K562 (cell line): ENCODE measurements around the gene CTSD. TPM values are rescaled to one million over a fixed set of nuclear protein-coding genes. Genes with fewer than 3 reads are reported as not detected.

Source experiments
- ATAC-seq: fragments of 200-7000 bp; cut with Tn5 transposase; 3 replicates; pipeline ENCODE4 v1.9.1; 2020; ENCODE audit warnings: moderate library complexity
- BruUV-seq: library from RNA; stranded (reverse); fragments of 400-500 nt; replicated peaks from 2 replicates; lab custom pipeline; 2021; lab: Mats Ljungman, UMichigan
- CTCF ChIA-PET: fragments of 300-600 bp; formaldehyde crosslinking; extraction: SDS; loops from one replicate; lab custom pipeline; 2021; ENCODE audit warnings: low intra/inter-chr PET ratio; lab: Yijun Ruan, JAX
- POLR2A ChIA-PET: fragments of 300-600, 350-650 bp; sonication (Branson Sonifier 250); formaldehyde crosslinking; extraction: SDS; loops from one replicate; lab custom pipeline; 2021; ENCODE audit warnings: antibody characterized with exemption, inconsistent platforms; lab: Yijun Ruan, JAX
- DNase-seq, 4 experiments: peaks; one replicate each; pipeline versions ENCODE4 v3.0.0 to v3.0.0-alpha.2; 2011 to 2018; ENCODE audit warnings: low spot score in 3 of 4, mixed read lengths in 3 of 4; ENCODE audit errors: extremely low read depth in 1 of 4
- FAIRE-seq: peaks from 2 replicates; lab custom pipeline; 2011; peaks lifted over from hg19 to GRCh38; lab: Jason Lieb, UNC
- H2AFZ ChIP-seq: 2 replicates; pipeline ENCODE4 v1.6.0; 2011; ENCODE audit warnings: low read depth, low read length, control low read depth, inconsistent platforms
- H3K27ac ChIP-seq: fragments of 200-600 bp; 3 replicates; pipeline ENCODE4 v1.8.0; 2011; ENCODE audit warnings: low read depth, mild to moderate bottlenecking, control low read depth, inconsistent platforms, low read length, moderate library complexity, mixed read lengths; ENCODE audit errors: extremely low read depth
- H3K27me3 ChIP-seq, 2 experiments: fragments of 300-600 bp in 1 of 2; 2 replicates in 1 of 2; 3 replicates in 1 of 2; pipeline versions ENCODE4 v1.6.0 to v1.8.0; 2011; ENCODE audit warnings: inconsistent platforms in 2 of 2, low read length in 2 of 2, mild to moderate bottlenecking in 1 of 2, mixed read lengths in 1 of 2, moderate library complexity in 1 of 2; ENCODE audit not compliant: control insufficient read depth in 2 of 2, insufficient read depth in 2 of 2
- H3K36me3 ChIP-seq: fragments of 300-600 bp; 3 replicates; pipeline ENCODE4 v1.8.0; 2011; ENCODE audit warnings: mild to moderate bottlenecking, low read length, inconsistent platforms; ENCODE audit not compliant: control insufficient read depth, insufficient read depth
- H3K4me1 ChIP-seq, 2 experiments: fragments of 200-600 bp in 1 of 2; replicated peaks in 1 of 2; 2 replicates in 1 of 2; 3 replicates in 1 of 2; pipeline versions ENCODE4 v1.5.1 to v1.8.0; 2011; ENCODE audit warnings: inconsistent platforms in 2 of 2, low read length in 2 of 2, mild to moderate bottlenecking in 1 of 2, mixed read lengths in 1 of 2, moderate library complexity in 1 of 2; ENCODE audit not compliant: control insufficient read depth in 2 of 2, insufficient read depth in 2 of 2
- H3K4me2 ChIP-seq: 2 replicates; pipeline ENCODE4 v1.6.1; 2011; ENCODE audit warnings: low read length, control low read depth, inconsistent platforms, mixed read lengths; ENCODE audit not compliant: insufficient read depth
- H3K4me3 ChIP-seq: fragments of 200-600 bp; sonication (generic), shearing (Covaris generic); 2 replicates; pipeline ENCODE4 v1.5.1; 2016; ENCODE audit warnings: control low read depth, inconsistent platforms
- H3K79me2 ChIP-seq: fragments of 200-600 bp; 3 replicates; pipeline ENCODE4 v1.8.0; 2011; ENCODE audit warnings: low read length, inconsistent platforms; ENCODE audit not compliant: control insufficient read depth, insufficient read depth
- H3K9ac ChIP-seq, 2 experiments: 2 replicates each; pipeline versions ENCODE4 v1.6.0 to v1.6.1; 2011; ENCODE audit warnings: low read depth in 2 of 2, low read length in 2 of 2, control low read depth in 1 of 2, inconsistent platforms in 1 of 2, mild to moderate bottlenecking in 1 of 2, mixed read lengths in 1 of 2; ENCODE audit not compliant: insufficient read depth in 1 of 2
- H3K9me1 ChIP-seq: one replicate; pipeline ENCODE4 v1.6.0; 2011; ENCODE audit warnings: inconsistent platforms, mild to moderate bottlenecking, low read length, moderate library complexity; ENCODE audit not compliant: control insufficient read depth, insufficient read depth
- H3K9me3 ChIP-seq: replicated peaks from 2 replicates; pipeline ENCODE4 v1.5.1; 2011; ENCODE audit warnings: low read depth, low read length, inconsistent platforms; ENCODE audit not compliant: control insufficient read depth, insufficient read depth
- H4K20me1 ChIP-seq: replicated peaks from 2 replicates; pipeline ENCODE4 v1.6.1; 2011; ENCODE audit warnings: low read length, inconsistent platforms, mixed read lengths; ENCODE audit not compliant: control insufficient read depth, insufficient read depth
- CC2D1A ChIP-seq: fragments of 450-650 bp; IDR thresholded peaks from 2 replicates; pipeline ENCODE4 v1.6.1; 2017; ENCODE audit warnings: mild to moderate bottlenecking
- DEAF1 ChIP-seq: fragments of 450-650 bp; formaldehyde crosslinking; IDR thresholded peaks from 2 replicates; pipeline ENCODE4 v1.4.0; 2020; ENCODE audit warnings: mild to moderate bottlenecking, moderate library complexity
- ELK1 ChIP-seq: sonication (generic); formaldehyde crosslinking; IDR thresholded peaks from 2 replicates; pipeline ENCODE4 v1.8.1; 2022; ENCODE audit warnings: missing genetic modification reagents
- EP300 ChIP-seq: IDR thresholded peaks from 2 replicates; pipeline ENCODE4 v1.6.1; 2012; ENCODE audit warnings: low read length, improper control_type of control experiment
- ETV1 ChIP-seq: fragments of 450-650 bp; conservative IDR thresholded peaks from 2 replicates; pipeline ENCODE4 v1.6.1; 2016; ENCODE audit warnings: missing genetic modification characterization, control low read depth, low read depth, missing compliant biosample characterization
- KLF10 ChIP-seq: fragments of 250-450 bp; sonication (Bioruptor Pico); IDR thresholded peaks from 2 replicates; pipeline ENCODE4 v1.6.1; 2021; ENCODE audit warnings: matching md5 sums
- NFE2 ChIP-seq: IDR thresholded peaks from 2 replicates; pipeline ENCODE4 v1.6.1; 2014; ENCODE audit warnings: antibody characterized with exemption, low read depth
- NR4A1 ChIP-seq, 2 experiments: fragments of 250-450 bp in 1 of 2; fragments of 450-650 bp in 1 of 2; sonication (Bioruptor Pico) in 1 of 2; IDR thresholded peaks; 2 replicates each; pipeline versions ENCODE4 v1.4.0 to v1.6.1; 2016 to 2020; ENCODE audit warnings: mild to moderate bottlenecking in 2 of 2, missing compliant biosample characterization in 1 of 2, missing genetic modification characterization in 1 of 2, moderate library complexity in 1 of 2
- POU5F1 ChIP-seq: fragments of 150-350 bp; IDR thresholded peaks from 2 replicates; pipeline ENCODE4 v1.6.1; 2014; ENCODE audit warnings: borderline replicate concordance, low read length, low read depth, mild to moderate bottlenecking; ENCODE audit not compliant: partially characterized antibody
- ZNF41 ChIP-seq: fragments of 250-450 bp; sonication (Bioruptor Pico); conservative IDR thresholded peaks from 2 replicates; pipeline ENCODE4 v1.4.0; 2020; ENCODE audit warnings: mild to moderate bottlenecking
- WGBS: fragments of 100-300 bp; shearing (Covaris generic); methylation state at CpG from one replicate; pipeline ENCODE4 v1.1.6; 2016; ENCODE audit warnings: low coverage, mixed read lengths; ENCODE audit not compliant: insufficient coverage; ENCODE audit errors: missing lambda C conversion rate; 5-methylcytosine and 5-hydroxymethylcytosine counted together
- in situ Hi-C: fragments of 300-500 bp; cut with MboI; formaldehyde crosslinking; loops from 4 replicates; pipeline ENCODE4 v1.15.0; 2018; ENCODE audit warnings: inconsistent platforms, mixed read lengths
- intact Hi-C: fragments of 100-400 bp; cut with micrococcal nuclease; formaldehyde crosslinking; loops from 2 replicates; pipeline ENCODE4 v1.14.2; 2022
- polyA plus RNA-seq, 8 experiments: library from polyadenylated mRNA; depleted of rRNA in 4 of 8; stranded (reverse) in 5 of 8; unstranded in 3 of 8; fragments of >200 nt; fragmentation: Nextera tagmentation in 2 of 8; fragmentation: Illumina TruSeq in 1 of 8; extraction: Ambion mirVana in 2 of 8; extraction: Trizol in 1 of 8; gene quantifications; 2 replicates each; pipeline versions ENCODE4 v1.2.1 to v1.2.3, GENCODE V29; 2011 to 2014; ENCODE audit warnings: inconsistent platforms in 1 of 8, missing spikeins in 1 of 8
- total RNA-seq, 7 experiments: library from RNA; depleted of rRNA in 6 of 7; stranded (reverse); fragments of >200 nt in 6 of 7; fragmentation: Illumina TruSeq in 2 of 7; extraction: Trizol in 2 of 7; gene quantifications; 2 replicates each; pipeline versions ENCODE4 v1.2.1 to v1.2.3, GENCODE V29; 2011 to 2021; ENCODE audit warnings: low replicate concordance in 1 of 7
- TF ChIP-seq, protein P1 (sequence below): fragments of 450-650 bp; IDR thresholded peaks from 2 replicates; pipeline ENCODE4 v1.7.1; 2018; ENCODE audit warnings: mild to moderate bottlenecking, low read depth; ENCODE audit not compliant: partially characterized antibody
- TF ChIP-seq, protein P2 (sequence below): sonication (generic); formaldehyde crosslinking; IDR thresholded peaks from 2 replicates; pipeline ENCODE4 v1.8.0; 2022; ENCODE audit warnings: mild to moderate bottlenecking, missing genetic modification reagents, borderline replicate concordance
- TF ChIP-seq, protein P3 (sequence below): fragments of 450-650 bp; formaldehyde crosslinking; IDR thresholded peaks from 2 replicates; pipeline ENCODE4 v1.4.0; 2022; ENCODE audit warnings: missing genetic modification characterization

Gene CTSD
- total and polyA plus RNA-seq, 9 of the 15 experiments (the other 6 are each of a cell fraction or from before 2014, with no cell fraction given): 1.0 to 112 (median 40.9) TPM

GRCh38 chr11:1736447-1736992 is 27.2 kb downstream of the CTSD start:
- in situ Hi-C loops: no loop called here
- FAIRE-seq: no peak
- POLR2A ChIA-PET: no interaction called here
- no peak for TF ChIP-seq NR4A1 (CRISPR knock-in tag; IDR thresholded peaks at IDR 0.05)
- no peak for TF ChIP-seq NR4A1 (tag; IDR thresholded peaks at IDR 0.05)
- no peak for TF ChIP-seq DEAF1 (CRISPR knock-in tag)
- TF ChIP-seq, protein P1, sequence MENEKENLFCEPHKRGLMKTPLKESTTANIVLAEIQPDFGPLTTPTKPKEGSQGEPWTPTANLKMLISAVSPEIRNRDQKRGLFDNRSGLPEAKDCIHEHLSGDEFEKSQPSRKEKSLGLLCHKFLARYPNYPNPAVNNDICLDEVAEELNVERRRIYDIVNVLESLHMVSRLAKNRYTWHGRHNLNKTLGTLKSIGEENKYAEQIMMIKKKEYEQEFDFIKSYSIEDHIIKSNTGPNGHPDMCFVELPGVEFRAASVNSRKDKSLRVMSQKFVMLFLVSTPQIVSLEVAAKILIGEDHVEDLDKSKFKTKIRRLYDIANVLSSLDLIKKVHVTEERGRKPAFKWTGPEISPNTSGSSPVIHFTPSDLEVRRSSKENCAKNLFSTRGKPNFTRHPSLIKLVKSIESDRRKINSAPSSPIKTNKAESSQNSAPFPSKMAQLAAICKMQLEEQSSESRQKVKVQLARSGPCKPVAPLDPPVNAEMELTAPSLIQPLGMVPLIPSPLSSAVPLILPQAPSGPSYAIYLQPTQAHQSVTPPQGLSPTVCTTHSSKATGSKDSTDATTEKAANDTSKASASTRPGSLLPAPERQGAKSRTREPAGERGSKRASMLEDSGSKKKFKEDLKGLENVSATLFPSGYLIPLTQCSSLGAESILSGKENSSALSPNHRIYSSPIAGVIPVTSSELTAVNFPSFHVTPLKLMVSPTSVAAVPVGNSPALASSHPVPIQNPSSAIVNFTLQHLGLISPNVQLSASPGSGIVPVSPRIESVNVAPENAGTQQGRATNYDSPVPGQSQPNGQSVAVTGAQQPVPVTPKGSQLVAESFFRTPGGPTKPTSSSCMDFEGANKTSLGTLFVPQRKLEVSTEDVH: no peak
- TF ChIP-seq ETV1 (tag): no peak
- TF ChIP-seq, protein P2, sequence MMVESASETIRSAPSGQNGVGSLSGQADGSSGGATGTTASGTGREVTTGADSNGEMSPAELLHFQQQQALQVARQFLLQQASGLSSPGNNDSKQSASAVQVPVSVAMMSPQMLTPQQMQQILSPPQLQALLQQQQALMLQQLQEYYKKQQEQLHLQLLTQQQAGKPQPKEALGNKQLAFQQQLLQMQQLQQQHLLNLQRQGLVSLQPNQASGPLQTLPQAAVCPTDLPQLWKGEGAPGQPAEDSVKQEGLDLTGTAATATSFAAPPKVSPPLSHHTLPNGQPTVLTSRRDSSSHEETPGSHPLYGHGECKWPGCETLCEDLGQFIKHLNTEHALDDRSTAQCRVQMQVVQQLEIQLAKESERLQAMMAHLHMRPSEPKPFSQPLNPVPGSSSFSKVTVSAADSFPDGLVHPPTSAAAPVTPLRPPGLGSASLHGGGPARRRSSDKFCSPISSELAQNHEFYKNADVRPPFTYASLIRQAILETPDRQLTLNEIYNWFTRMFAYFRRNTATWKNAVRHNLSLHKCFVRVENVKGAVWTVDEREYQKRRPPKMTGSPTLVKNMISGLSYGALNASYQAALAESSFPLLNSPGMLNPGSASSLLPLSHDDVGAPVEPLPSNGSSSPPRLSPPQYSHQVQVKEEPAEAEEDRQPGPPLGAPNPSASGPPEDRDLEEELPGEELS: no peak
- no peak for TF ChIP-seq POU5F1
- no peak for TF ChIP-seq ZNF41
- TF ChIP-seq KLF10 (CRISPR knock-in tag): no peak
- TF ChIP-seq NFE2: no peak
- no peak for TF ChIP-seq EP300
- no peak for TF ChIP-seq ELK1 (CRISPR knock-in tag)
- TF ChIP-seq CC2D1A: no peak
- TF ChIP-seq, protein P3, sequence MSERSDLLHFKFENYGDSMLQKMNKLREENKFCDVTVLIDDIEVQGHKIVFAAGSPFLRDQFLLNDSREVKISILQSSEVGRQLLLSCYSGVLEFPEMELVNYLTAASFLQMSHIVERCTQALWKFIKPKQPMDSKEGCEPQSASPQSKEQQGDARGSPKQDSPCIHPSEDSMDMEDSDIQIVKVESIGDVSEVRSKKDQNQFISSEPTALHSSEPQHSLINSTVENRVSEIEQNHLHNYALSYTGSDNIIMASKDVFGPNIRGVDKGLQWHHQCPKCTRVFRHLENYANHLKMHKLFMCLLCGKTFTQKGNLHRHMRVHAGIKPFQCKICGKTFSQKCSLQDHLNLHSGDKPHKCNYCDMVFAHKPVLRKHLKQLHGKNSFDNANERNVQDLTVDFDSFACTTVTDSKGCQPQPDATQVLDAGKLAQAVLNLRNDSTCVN: no peak

More at GRCh38 chr11:1736447-1736992, 27.2 kb downstream of the CTSD start:
- Histone ChIP-seq H3K4me1 (no peaks in the 10 kb centered on the region), H3K36me3 (no peaks in the 10 kb centered on the region), H3K27me3 (peaks cover 5 to 51% of the 10 kb centered on the region in 2 experiments; a peak in 3 of 5 replicates), H3K9ac (no peak overlapping the region), H4K20me1 (no peaks in the 10 kb centered on the region), H3K9me1 (no peaks in the 10 kb centered on the region), H3K27ac (no peak overlapping the region), H3K79me2 (no peaks in the 10 kb centered on the region), H3K9me3 (peaks cover 4% of the 10 kb centered on the region; the same call in 1 of the 2 replicates), H3K4me2 (no peak overlapping the region), H2AFZ (no peak overlapping the region), H3K4me3 (no peak overlapping the region)
- no peak for DNase-seq
- CTCF ChIA-PET: no interaction called here
- BruUV-seq: no TSS peak
- intact Hi-C loops: no loop called here
- 0% methylated on average over 3 of the region's 3 CpGs for WGBS
- ATAC-seq: no peak
